T-helper 1 cell treated with Interleukin-12 subunit alpha and Interleukin-12 subunit beta and Interleukin-4 antibody, amounts not matched to agents 30 ng/mL and 1 ng/mL, for 36 hours (primary cell): ENCODE data around the gene PPP6R3. TPM values are rescaled to one million over a fixed set of nuclear protein-coding genes. Genes with fewer than 3 reads are reported as not detected.

Experiments
- intact Hi-C: fragments of 100-400 bp; cut with micrococcal nuclease; formaldehyde crosslinking; loops from one replicate; pipeline ENCODE4 v1.15.1; 2024
- total RNA-seq: library from RNA; stranded (reverse); gene quantifications from 2 replicates; pipeline ENCODE4 v1.2.3, GENCODE V29; 2022

Gene PPP6R3
- total RNA-seq, 1 donor from 2014 or later: 139 TPM

- intact Hi-C loops: no loop called here
These were observed 24.2 kb upstream of the PPP6R3 start for GRCh38 chr11:68436162-68436888.

GRCh38 chr11:68436985-68437926, 23.3 kb upstream of the PPP6R3 start:
- intact Hi-C loops: no loop called here

DNA sequence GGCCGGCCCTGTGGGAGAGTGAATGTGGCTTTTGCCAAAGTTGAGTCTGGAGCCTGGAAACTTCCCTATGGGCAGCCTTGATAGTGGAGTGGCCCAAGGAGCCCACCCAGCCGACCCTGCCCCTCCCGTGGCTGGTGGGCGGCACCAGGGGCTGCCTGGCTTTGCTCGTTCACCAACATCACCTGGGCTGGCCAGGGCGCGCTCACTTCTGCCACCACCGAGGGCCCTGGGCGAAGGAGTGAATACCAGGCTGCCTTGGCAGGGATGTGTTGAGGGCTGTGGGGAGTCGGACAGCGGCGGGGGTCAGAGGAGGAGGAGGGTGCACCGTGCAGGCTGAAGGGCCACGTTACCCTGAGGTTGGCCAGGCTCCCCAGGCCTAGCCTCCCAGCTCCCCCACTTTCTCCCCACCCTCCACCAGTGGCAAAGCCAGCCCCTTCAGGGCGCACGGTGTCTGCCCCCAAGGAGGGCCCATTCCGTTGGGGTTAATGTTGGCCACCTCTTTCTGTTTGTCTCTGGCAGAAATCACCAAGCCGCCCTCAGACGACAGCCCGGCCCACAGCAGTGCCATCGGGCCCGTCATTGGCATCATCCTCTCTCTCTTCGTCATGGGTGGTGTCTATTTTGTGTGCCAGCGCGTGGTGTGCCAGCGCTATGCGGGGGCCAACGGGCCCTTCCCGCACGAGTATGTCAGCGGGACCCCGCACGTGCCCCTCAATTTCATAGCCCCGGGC, 22.5 kb upstream of the PPP6R3 start:
- intact Hi-C loops: no loop called here

DNA sequence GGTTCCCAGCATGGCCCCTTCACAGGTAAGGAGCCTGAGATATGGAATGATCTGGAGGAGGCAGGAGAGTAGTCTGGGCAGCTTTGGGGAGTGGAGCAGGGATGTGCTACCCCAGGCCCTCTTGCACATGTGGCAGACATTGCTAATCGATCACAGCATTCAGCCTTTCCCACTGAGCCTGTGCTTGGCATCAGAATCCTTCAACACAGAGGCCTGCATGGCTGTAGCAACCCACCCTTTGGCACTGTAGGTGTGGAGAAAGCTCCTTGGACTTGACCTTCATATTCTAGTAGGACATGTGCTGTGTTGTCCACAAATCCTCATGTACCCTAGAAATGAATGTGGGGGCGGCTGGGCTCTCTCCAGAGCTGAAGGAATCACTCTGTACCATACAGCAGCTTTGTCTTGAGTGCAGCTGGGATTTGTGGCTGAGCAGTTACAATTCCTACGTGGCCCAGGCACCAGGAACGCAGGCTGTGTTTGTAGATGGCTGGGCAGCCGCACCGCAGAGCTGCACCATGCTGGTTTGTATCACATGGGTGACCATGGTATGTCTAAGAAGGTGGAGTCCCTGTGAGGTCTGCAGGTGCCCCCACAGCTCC, 21.8 kb upstream of the PPP6R3 start:
- intact Hi-C loops: no loop called here

- intact Hi-C loops: no loop called here
These were observed 21.0 kb upstream of the PPP6R3 start for GRCh38 chr11:68439355-68440065.

GRCh38 chr11:68440224-68440623, 20.3 kb upstream of the PPP6R3 start:
- intact Hi-C loops: no loop called here

DNA sequence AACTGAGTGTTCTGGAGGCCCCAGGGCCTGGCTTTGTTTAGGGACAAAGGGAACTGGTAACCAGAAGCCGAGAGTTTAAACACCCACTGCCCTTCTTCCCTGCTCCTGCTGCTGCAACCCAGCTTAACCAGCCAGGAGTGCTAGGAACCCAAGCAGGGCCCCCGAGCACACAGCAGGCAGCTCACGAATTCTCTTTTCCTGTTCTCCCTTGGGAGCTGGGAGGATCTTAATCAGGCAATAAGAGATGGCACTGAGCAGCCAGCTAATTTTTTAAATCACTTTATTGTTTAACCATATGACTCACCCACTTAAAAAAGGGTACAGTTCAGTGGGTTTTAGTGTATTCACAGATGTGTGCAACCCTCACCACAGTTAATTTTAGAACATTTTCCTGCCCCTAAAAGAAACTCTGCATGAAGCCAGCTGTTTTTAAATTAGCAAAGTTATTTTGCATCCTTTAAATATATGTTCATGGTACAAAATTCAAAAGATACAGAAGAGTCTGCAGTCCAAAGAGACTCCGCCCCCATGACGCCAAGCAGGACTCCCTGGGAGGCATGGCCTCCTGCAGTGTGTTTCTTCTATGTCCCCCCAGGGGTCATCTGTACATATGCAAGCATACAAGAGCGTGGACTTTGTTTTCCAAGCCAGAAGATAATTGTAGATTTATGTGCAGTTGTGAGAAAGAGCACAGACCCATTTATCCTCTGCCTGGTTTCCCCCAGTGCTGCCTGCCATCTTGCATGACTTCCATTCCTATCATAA, 18.9 kb upstream of the PPP6R3 start:
- intact Hi-C loops: no loop called here

DNA sequence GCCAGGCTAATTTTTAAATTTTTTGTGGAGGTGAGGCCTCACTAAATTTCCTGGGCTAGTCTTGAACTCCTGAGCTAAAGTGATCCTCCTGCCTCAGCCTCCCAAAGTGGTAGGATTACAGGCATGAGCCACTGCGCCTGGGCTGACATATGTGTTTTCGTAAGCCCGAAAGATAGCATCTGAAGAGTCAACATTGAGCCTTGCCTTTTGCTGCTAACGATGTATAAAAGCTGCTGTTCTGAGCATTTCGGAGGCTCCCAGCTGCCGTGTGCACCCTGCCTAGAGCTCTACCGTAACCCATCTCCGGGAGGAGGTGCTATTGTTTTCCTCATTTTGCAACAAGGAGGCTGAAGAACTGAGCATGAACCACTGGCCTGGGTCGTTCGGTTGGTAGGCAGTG, 18.1 kb upstream of the PPP6R3 start:
- intact Hi-C loops: no loop called here

DNA sequence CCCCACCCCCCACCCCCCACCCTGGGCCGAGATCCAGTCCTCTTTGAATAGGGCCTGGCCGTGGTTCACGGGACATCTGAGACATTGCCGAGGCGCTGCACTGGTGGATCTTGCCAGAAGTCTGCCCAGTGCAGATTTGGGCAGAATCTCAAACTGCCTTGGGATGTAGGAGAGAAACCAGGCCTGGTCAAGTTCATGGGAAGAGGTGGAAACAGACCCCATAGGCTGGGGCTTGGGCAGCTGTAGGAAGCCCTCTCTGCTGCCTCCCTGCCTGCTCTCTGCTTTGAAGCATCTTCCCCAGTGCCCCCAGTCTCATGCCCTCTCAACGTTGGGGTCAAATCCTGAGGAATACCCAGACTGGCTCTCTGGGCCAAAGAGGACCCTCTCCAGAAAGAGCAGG, 16.0 kb upstream of the PPP6R3 start:
- intact Hi-C loops: no loop called here

DNA sequence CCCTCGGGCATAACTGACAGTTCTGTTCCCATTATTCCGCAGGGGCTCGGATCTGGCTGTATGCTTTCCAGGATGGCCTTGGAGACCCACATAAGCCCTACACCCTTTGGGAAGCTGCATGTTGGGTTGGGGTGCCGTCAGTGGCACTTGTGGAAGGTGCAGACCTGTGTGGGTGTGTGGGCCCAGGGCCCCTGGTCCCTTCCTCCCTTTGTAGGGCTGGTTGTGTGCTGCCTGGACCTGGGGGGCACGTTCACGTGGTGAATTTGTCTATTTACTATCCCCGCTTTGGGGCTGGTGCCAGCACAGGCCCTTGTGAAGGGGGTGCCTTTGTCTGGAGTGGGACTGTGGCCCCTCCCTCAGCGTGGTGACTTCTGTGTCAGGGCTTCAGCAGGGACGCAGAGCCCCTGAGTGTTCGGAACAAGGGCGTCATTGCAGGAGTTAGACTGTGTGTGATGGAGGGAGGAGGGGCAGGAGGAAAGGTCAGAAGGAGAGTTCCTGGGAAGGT, 15.0 kb upstream of the PPP6R3 start:
- intact Hi-C loops: loop anchor here (2.0 to 5.0 kb wide), 2 partner anchors 149 to 238 kb away; no protein-coding TSS in a partner anchor

DNA sequence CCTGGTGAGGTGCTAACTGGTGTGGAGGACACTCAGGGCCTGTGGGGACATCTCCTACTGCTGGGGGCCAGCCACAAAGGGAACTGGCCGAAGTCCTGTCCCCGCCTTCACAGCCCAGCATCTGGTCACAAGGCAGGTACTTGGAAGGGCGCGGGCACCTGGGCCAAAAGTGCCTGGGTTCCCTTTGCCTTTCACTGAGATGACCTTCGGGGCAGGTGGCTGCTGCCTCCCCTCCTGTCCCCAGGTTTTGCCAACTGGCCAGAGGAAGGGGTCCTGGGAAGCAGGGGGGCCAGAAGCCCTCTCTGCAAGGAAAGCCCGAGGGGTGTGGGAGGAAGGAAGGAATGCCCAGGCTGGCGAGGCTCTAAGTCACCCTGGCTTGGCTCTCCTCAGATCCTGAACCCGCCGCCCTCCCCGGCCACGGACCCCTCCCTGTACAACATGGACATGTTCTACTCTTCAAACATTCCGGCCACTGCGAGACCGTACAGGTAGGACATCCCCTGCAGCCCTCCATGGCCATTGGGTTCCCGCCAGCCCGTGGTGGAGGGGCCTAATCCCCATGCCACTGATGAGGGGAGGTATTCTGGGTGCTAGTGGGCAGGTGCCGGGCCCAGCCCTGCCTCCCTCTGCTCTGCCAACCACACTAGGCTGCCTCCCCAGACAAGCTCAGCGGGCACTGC, 14.4 kb upstream of the PPP6R3 start:
- intact Hi-C loops: loop anchor here (2.0 to 5.0 kb wide), 2 partner anchors 149 to 239 kb away; no protein-coding TSS in a partner anchor

DNA sequence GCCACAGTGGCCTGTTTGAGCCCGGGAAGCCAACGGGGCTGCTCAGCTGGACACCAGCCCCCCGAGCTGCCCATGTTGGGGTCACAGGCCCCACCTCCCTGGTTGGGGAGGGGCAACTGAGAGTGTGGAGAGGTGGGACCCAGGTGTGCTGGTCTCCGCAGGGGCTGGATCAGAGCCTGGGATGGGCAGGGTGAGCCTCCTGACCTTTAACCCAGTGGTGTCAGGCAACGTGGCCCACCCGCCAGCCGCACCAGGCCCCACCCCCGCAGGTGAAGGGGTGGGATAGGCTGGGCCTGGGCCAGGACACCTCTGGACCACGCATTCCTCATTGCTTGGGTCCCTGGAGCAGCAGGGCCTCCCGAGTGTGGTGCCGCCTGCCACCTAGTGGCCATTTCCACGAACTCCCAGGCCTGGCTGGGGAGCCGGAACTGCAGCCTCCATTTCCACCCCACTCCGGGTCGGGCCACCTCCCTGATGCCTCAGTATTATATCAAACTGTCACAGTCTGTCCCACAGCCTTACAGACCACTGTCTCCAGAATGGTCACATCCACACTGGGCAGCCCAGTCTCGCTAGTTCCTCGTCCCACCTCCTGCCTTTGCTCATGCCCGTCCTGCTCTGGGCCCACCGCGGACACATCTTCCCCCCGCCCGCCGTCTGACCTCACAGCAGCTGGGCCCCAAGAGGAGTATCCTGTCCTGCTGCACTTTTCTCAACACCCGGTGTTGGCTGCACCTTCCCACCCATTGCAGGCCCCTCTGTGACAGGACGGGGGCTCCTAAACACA, 13.3 kb upstream of the PPP6R3 start:
- intact Hi-C loops: loop anchor here (1.0 to 5.0 kb wide), 4 partner anchors 150 to 240 kb away; partner anchors contain the start of gene C11orf24

- intact Hi-C loops: loop anchor here (1.0 to 5.0 kb wide), 4 partner anchors 151 to 241 kb away; partner anchors contain the start of gene C11orf24
These were observed 12.6 kb upstream of the PPP6R3 start for GRCh38 chr11:68447914-68448313.

GRCh38 chr11:68448604-68449011, 11.9 kb upstream of the PPP6R3 start:
- intact Hi-C loops: loop anchor here (5.0 kb wide), 1 partner anchor 241 kb away; no protein-coding TSS in a partner anchor

GRCh38 chr11:68449951-68450350, 10.6 kb upstream of the PPP6R3 start:
- intact Hi-C loops: loop anchor here (5.0 kb wide), 1 partner anchor 243 kb away; no protein-coding TSS in a partner anchor

DNA sequence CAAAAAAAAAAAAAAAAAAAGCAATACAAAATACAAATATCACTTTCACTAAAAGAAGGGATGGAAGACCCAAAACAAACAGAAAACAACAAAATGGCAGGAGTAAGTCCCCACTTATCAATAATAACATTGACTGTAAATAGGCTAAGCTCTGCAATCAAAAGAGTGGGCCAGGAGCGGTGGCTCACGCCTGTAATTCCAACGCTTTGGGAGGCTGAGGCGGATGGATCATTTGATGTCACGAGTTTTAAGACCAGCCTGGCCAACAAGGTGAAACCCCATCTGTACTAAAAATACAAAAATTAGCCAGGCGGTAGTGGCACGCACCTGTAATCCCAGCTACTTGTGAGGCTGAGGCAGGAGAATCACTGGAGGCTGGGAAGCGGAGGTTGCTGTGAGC, 9.8 kb upstream of the PPP6R3 start:
- intact Hi-C loops: no loop called here

DNA sequence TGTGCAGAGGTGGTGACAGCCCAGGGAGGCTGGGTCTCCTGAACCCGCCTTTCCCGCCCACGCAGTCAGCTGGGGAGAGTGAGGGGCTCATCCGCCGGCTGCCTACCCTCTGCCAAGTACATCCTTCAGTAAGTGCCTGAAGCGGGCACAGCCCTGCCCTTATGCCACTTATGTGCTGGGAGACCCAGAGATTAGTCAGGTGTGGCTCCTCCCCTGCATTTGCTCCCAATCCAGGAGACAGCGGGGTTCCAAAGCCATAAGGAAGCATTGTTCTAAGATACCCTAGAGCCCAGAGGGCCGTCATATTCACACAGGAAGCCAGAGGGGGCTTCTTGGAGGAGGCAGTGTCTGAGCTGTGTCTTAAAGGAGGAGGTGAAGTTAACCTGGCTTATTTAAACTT, 5.8 kb upstream of the PPP6R3 start:
- intact Hi-C loops: no loop called here

GRCh38 chr11:68455485-68455884, 5.1 kb upstream of the PPP6R3 start:
- intact Hi-C loops: no loop called here
